Hepatocyte (in vitro differentiated cells): Measurements from ENCODE around the gene ZNF561. TPM values are rescaled to one million over a fixed set of nuclear protein-coding genes. Genes with fewer than 3 reads are reported as not detected.
"Not testable (repeated sequence)": the region's sequence is repeated elsewhere in the genome, so short reads cannot be mapped to it uniquely, and the experiment has no call there.

Experiments used
- DNase-seq: peaks from one replicate; pipeline ENCODE4 v3.0.0-alpha.2; 2016; ENCODE audit warnings: low spot score
- H2AFZ ChIP-seq: fragments of 200-600 bp; sonication (generic); 2 replicates; pipeline ENCODE4 v1.6.0; 2016; ENCODE audit warnings: antibody characterized with exemption, mild to moderate bottlenecking
- H3K27ac ChIP-seq: fragments of 200-600 bp; sonication (generic); 2 replicates; pipeline ENCODE4 v1.5.1; 2016; ENCODE audit warnings: mild to moderate bottlenecking
- H3K27me3 ChIP-seq: fragments of 200-600 bp; sonication (generic); 2 replicates; pipeline ENCODE4 v1.6.1; 2016
- H3K36me3 ChIP-seq: fragments of 200-600 bp; sonication (generic); replicated peaks from 2 replicates; pipeline ENCODE4 v1.5.1; 2016; ENCODE audit warnings: low read depth; ENCODE audit not compliant: insufficient read depth
- H3K4me1 ChIP-seq: fragments of 200-600 bp; sonication (generic); 2 replicates; pipeline ENCODE4 v1.5.1; 2016; ENCODE audit warnings: mild to moderate bottlenecking, moderate library complexity; ENCODE audit not compliant: insufficient read depth
- H3K4me2 ChIP-seq: fragments of 200-600 bp; sonication (generic); 2 replicates; pipeline ENCODE4 v1.6.0; 2016
- H3K4me3 ChIP-seq: fragments of 200-600 bp; sonication (generic); 2 replicates; pipeline ENCODE4 v1.5.1; 2016; ENCODE audit warnings: mild to moderate bottlenecking
- H3K79me2 ChIP-seq: fragments of 200-600 bp; sonication (generic); 2 replicates; pipeline ENCODE4 v1.6.0; 2017; ENCODE audit warnings: mild to moderate bottlenecking
- H3K9me2 ChIP-seq: fragments of 200-600 bp; sonication (generic); replicated peaks from 2 replicates; pipeline ENCODE4 v1.6.0; 2017; ENCODE audit warnings: mild to moderate bottlenecking; ENCODE audit not compliant: insufficient read depth
- H3K9me3 ChIP-seq: fragments of 200-600 bp; sonication (generic); 2 replicates; pipeline ENCODE4 v1.5.1; 2016; ENCODE audit warnings: low read depth, mild to moderate bottlenecking
- H4K20me1 ChIP-seq: fragments of 200-600 bp; sonication (generic); 2 replicates; pipeline ENCODE4 v1.6.0; 2016; ENCODE audit warnings: mild to moderate bottlenecking; ENCODE audit not compliant: insufficient read depth, poor library complexity, severe bottlenecking
- EZH2 ChIP-seq: fragments of 200-600 bp; sonication (generic); IDR thresholded peaks from 2 replicates; pipeline ENCODE4 v1.6.1; 2016; ENCODE audit warnings: antibody characterized with exemption, mild to moderate bottlenecking, borderline replicate concordance
- EZH2phosphoT487 ChIP-seq: fragments of 200-600 bp; sonication (generic); IDR thresholded peaks from one replicate; pipeline ENCODE4 v1.6.1; 2018; ENCODE audit warnings: antibody characterized with exemption, mild to moderate bottlenecking, low read depth, moderate library complexity; ENCODE audit not compliant: unreplicated experiment, severe bottlenecking
- WGBS: methylation state at CpG from one replicate; pipeline ENCODE4 v1.1.6; 2016; ENCODE audit warnings: low lambda C conversion rate; ENCODE audit errors: missing lambda C conversion rate; 5-methylcytosine and 5-hydroxymethylcytosine counted together
- polyA plus RNA-seq: library from polyadenylated mRNA; unstranded; fragments of >200 nt; fragmentation: Nextera tagmentation; extraction: Ambion mirVana; gene quantifications from 2 replicates; pipeline ENCODE4 v1.2.1, GENCODE V29; 2016
- total RNA-seq: library from RNA; depleted of rRNA; stranded (reverse); fragments of >200 nt; gene quantifications from 2 replicates; pipeline ENCODE4 v1.2.3, GENCODE V29; 2014
- TF ChIP-seq, protein P1 (sequence below): fragments of 200-600 bp; sonication (generic); IDR thresholded peaks from 2 replicates; pipeline ENCODE4 v1.5.1; 2016; ENCODE audit warnings: antibody characterized with exemption, mild to moderate bottlenecking; ENCODE audit not compliant: poor library complexity

ZNF561 gene
- total and polyA plus RNA-seq, 2 experiments from 2014 or later, result 21.6 to 52.8 TPM

DNA sequence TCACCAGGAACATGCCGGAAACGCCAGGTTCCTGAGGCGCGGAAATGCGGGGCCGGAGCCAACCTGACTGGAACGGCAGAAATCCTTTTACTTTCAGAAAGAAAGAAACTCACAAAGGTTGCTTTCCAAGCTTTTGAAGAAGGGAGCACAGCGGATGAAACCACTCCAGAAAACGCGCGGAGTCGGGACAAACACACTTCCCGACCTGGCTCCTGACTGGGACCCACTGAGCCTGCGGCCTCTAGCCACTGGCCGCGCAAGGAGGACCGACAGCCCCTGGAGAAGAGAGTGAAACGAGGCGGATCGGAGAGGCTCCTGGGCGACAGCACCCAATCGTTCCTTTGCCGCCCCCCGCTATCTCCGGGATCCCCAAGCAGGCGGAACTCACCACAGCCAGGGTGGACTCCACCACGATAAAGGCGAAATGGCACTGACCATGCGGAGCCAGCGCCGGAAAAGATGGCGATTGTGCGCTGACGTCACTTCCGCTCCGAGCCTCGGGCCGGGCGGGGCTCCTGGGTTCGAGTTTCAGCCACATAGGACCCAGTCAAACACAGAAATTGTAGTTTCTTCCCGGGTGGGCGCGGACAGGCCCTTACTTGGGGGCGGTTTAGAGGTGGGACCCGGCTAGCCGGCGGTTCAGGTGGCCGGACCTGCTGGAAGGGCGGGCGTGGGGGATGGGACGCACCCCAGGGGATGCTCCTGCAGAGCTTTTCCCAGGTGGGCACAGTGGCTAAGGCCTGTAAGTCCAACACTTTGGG lies 36.8 kb downstream of the ZNF561 start, which contains the start of gene ZNF121:
TSS of gene ZNF121 (minus strand) at position 432 of the 761 bp plus-strand sequence. CDS start 16,407 bp downstream, outside the sequence.
- no peaks in the 10 kb centered on the region for H3K27me3 ChIP-seq
- H3K9me3 ChIP-seq, result peaks cover 4% of the 10 kb centered on the region
- H3K9me2 ChIP-seq, result no peaks in the 10 kb centered on the region
- no peaks in the 10 kb centered on the region for H3K36me3 ChIP-seq
- peak within 1 kb of the TSS; percentile 94 for H2AFZ ChIP-seq
- H3K79me2 ChIP-seq, result peaks cover 50% of the 10 kb centered on the region
- DNase-seq, result peak; percentile 92
- TF ChIP-seq, protein P1, sequence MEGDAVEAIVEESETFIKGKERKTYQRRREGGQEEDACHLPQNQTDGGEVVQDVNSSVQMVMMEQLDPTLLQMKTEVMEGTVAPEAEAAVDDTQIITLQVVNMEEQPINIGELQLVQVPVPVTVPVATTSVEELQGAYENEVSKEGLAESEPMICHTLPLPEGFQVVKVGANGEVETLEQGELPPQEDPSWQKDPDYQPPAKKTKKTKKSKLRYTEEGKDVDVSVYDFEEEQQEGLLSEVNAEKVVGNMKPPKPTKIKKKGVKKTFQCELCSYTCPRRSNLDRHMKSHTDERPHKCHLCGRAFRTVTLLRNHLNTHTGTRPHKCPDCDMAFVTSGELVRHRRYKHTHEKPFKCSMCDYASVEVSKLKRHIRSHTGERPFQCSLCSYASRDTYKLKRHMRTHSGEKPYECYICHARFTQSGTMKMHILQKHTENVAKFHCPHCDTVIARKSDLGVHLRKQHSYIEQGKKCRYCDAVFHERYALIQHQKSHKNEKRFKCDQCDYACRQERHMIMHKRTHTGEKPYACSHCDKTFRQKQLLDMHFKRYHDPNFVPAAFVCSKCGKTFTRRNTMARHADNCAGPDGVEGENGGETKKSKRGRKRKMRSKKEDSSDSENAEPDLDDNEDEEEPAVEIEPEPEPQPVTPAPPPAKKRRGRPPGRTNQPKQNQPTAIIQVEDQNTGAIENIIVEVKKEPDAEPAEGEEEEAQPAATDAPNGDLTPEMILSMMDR, result no peak
- H3K27ac ChIP-seq, result peak within 1 kb of the TSS; percentile 99
- H3K4me2 ChIP-seq, result peak within 1 kb of the TSS; percentile 80
- 2% methylated on average over 50 of the region's 51 CpGs for WGBS
- peaks cover 14% of the 10 kb centered on the region for H4K20me1 ChIP-seq
- H3K4me1 ChIP-seq, result peaks cover 4% of the 10 kb centered on the region
- peak within 1 kb of the TSS; percentile 94 for H3K4me3 ChIP-seq

DNA sequence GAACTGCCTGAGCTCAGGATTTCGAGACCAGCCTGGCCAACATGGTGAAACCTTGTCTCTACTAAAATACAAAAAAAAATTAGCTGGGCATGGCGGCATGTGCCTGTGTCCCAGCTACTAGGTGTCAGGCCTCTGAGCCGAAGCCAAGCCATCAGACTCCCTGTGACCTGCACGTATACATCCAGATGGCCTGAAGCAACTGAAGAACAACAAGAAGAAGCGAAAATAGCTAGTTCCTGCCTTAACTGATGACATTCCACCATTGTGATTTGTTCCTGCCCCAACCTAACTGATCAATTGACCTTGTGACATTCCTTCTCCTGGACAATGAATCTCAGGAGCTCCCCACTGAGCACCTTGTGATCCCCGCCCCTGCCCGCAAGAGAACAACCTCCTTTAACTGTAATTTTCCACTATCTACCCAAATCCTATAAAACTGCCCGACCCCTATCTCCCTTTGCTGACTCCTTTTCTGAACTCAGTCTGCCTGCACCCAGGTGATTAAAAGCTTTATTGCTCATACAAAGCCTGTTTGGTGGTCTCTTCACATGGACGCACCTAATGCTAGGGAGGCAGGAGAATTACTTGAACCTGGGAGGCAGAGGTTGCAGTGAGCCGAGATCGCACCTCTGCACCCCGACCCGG lies 38.8 kb downstream of the ZNF561 start:
- H3K36me3 ChIP-seq, H2AFZ ChIP-seq, H3K9me2 ChIP-seq, H3K4me1 ChIP-seq, H3K27ac ChIP-seq, DNase-seq, H3K4me3 ChIP-seq, H3K27me3 ChIP-seq: not testable (repeated sequence)
- H3K4me2 ChIP-seq, result peak overlapping the region; percentile 80
- peaks cover 18% of the 10 kb centered on the region for H4K20me1 ChIP-seq
- H3K9me3 ChIP-seq, result peaks cover 17% of the 10 kb centered on the region
- H3K79me2 ChIP-seq, result peaks cover 70% of the 10 kb centered on the region
- WGBS, result 64% methylated on average over 13 of the region's 13 CpGs

DNA sequence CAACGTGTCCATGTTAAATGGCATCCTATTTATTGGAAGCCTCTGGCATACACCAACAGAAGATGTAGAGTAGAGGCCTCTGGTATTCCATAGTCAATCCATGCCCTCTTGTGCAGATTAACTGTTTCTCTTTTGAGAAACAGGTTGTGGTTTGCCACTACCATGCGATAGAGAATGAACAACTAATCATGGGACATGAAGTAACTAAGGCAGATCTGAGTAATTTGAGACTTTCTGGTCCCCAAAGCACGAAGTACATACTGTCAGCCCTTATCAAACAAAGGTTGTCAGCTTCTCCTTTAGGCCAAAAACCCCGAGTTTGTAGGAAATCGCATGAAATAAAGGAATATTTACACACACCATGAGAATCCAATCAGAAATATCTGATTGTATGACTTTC lies 40.3 kb downstream of the ZNF561 start:
- DNase-seq, result no peak
- Histone ChIP-seq H2AFZ (no peak overlapping the region), H3K9me2 (no peaks in the 10 kb centered on the region), H3K79me2 (peaks cover 85% of the 10 kb centered on the region), H3K4me3 (no peak overlapping the region), H3K9me3 (peaks cover 32% of the 10 kb centered on the region), H3K4me2 (no peak overlapping the region), H4K20me1 (peaks cover 18% of the 10 kb centered on the region), H3K27me3 (no peaks in the 10 kb centered on the region), H3K27ac (no peak overlapping the region), H3K4me1 (peaks cover 4% of the 10 kb centered on the region), H3K36me3 (peaks cover 13% of the 10 kb centered on the region)
- WGBS, result 86% methylated on average over 5 of the region's 5 CpGs
- no peak for TF ChIP-seq EZH2phosphoT487
- TF ChIP-seq, protein P1, result no peak
- TF ChIP-seq EZH2, result no peak

DNA sequence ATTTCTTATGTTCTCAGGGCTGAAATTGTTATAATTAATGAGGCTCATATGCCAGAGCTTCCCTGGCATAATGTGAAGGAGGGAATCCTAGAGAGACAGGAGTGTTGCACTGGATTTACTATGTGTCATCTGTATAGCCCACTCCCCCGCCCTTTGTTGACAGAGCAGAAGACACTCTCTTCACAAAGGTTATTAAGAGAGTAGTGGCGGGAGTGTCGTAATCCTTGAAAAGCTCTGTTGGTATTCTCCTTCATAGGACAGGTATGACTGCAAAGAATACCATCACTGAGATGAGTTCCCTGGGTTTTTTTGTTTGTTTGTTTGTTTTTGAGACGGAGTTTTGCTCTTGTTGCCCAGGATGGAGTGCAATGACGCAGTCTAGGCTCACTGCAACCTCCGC lies 50.8 kb downstream of the ZNF561 start:
- no peaks in the 10 kb centered on the region for H3K27me3 ChIP-seq
- H3K36me3 ChIP-seq, result peaks cover 25% of the 10 kb centered on the region
- H2AFZ ChIP-seq, result no peak overlapping the region
- TF ChIP-seq, protein P1, result no peak
- TF ChIP-seq EZH2 (no peak), EZH2phosphoT487 (no peak)
- H3K79me2 ChIP-seq, result peaks cover 85% of the 10 kb centered on the region
- no peak overlapping the region for H3K4me3 ChIP-seq
- H3K9me2 ChIP-seq, result no peaks in the 10 kb centered on the region
- peaks cover 89% of the 10 kb centered on the region for H3K9me3 ChIP-seq
- no peaks in the 10 kb centered on the region for H3K4me1 ChIP-seq
- H3K27ac ChIP-seq, result no peak overlapping the region
- H4K20me1 ChIP-seq, result no peaks in the 10 kb centered on the region
- WGBS, result 85% methylated on average over 6 of the region's 6 CpGs
- DNase-seq, result no peak
- no peak overlapping the region for H3K4me2 ChIP-seq
